ENCODE measurements around the gene ANKRD31.

DNA sequence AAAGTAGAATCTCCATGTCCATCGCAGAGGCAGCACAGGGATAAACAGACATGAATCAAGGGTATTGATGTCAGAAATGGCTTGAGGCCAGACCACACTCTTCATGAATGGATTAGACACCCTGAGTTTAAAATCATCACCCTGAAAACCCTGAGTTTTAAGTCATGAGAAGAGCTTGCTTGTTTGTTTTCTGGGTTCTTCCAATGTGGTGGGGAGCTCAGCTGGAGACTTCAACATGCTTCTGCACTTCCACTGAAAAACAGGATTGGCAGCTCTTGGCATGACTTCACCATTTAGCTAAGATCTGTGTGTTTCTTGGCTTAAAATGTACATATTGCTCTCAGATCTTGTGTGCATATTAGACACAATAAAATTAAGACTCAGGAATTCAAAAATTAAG is 194.2 kb downstream of the ANKRD31 start:
- TF ChIP-seq, protein P1, sequence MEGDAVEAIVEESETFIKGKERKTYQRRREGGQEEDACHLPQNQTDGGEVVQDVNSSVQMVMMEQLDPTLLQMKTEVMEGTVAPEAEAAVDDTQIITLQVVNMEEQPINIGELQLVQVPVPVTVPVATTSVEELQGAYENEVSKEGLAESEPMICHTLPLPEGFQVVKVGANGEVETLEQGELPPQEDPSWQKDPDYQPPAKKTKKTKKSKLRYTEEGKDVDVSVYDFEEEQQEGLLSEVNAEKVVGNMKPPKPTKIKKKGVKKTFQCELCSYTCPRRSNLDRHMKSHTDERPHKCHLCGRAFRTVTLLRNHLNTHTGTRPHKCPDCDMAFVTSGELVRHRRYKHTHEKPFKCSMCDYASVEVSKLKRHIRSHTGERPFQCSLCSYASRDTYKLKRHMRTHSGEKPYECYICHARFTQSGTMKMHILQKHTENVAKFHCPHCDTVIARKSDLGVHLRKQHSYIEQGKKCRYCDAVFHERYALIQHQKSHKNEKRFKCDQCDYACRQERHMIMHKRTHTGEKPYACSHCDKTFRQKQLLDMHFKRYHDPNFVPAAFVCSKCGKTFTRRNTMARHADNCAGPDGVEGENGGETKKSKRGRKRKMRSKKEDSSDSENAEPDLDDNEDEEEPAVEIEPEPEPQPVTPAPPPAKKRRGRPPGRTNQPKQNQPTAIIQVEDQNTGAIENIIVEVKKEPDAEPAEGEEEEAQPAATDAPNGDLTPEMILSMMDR (IDR thresholded peaks at IDR 0.05), result no peak
- TF ChIP-seq POLR2AphosphoS5 (IDR thresholded peaks at IDR 0.05; ENCODE audit: low read depth, low read length) (no peak), TCF7L2 (IDR thresholded peaks at IDR 0.05; ENCODE audit: low read depth, low read length) (no peak)

Measured in Panc1 (cell line).